Measurements from ENCODE around the gene ROBO1. TPM values are rescaled to one million over a fixed set of nuclear protein-coding genes. Genes with fewer than 3 reads are reported as not detected.

The ROBO1 gene
- polyA plus RNA-seq, 1 experiment, result 33.9 TPM

DNA sequence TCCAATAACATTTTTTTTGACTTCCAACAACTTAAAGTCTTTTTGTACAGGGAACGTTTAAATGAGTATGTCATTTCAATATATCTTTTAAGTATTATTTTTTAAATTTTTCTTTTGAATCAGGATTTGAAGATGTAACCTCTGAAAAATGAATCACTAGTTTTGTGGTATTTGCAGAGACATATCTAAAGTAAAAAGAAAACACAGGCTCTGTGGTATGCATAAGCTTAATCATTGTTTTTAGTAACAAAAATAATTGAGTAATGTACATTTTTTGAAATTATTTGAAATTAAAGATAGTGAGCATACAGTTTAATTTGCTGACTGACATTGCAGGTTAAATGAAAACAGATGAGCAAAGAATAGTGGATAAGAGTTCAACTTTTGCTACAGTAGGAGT lies 531.3 kb downstream of the ROBO1 start:
- Histone ChIP-seq H3K27me3 (ENCODE audit: control insufficient read depth, insufficient read depth, low read length) (no peaks in the 10 kb centered on the region), H3K36me3 (ENCODE audit: control insufficient read depth, insufficient read depth, low read length) (no peaks in the 10 kb centered on the region), H3K4me3 (ENCODE audit: low read depth, low read length) (no peak overlapping the region)
- ChIA-PET CTCF (no interaction called here), POLR2A (no interaction called here)
- TF ChIP-seq, protein P1, sequence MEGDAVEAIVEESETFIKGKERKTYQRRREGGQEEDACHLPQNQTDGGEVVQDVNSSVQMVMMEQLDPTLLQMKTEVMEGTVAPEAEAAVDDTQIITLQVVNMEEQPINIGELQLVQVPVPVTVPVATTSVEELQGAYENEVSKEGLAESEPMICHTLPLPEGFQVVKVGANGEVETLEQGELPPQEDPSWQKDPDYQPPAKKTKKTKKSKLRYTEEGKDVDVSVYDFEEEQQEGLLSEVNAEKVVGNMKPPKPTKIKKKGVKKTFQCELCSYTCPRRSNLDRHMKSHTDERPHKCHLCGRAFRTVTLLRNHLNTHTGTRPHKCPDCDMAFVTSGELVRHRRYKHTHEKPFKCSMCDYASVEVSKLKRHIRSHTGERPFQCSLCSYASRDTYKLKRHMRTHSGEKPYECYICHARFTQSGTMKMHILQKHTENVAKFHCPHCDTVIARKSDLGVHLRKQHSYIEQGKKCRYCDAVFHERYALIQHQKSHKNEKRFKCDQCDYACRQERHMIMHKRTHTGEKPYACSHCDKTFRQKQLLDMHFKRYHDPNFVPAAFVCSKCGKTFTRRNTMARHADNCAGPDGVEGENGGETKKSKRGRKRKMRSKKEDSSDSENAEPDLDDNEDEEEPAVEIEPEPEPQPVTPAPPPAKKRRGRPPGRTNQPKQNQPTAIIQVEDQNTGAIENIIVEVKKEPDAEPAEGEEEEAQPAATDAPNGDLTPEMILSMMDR (IDR thresholded peaks at IDR 0.05; ENCODE audit: insufficient read depth, low read depth, low read length), result no peak
- DNase-seq (ENCODE audit: low read depth), result no peak

DNA sequence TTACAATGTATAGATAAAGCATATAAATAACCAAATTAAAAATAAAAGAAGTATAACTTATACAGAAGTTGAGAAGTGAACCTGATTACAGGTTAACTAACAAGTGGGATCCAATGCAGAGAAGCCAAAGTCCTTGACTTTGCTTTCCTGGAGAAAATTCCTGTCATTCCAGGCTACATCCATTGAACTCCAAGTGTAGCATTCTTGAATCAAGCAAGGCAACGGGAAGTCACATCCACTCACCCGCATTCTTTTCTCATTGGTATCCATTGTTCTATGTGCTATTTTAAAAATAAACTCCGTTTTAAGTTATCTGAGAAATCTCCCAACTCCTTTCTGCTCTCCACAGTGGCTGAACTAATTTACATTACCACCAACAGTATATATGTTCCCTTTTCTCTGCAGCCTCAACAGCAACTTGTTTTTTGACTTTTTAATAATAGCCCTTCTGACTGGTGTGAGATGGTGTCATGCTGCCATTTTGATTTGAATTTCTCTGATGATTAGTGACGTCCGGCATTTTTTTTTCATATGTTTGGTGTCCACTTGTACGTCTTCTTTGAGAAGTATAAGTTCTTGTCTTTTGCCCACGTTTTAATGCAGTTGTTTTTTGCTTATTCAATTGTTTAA lies 534.3 kb downstream of the ROBO1 start:
- TF ChIP-seq, protein P1 (IDR thresholded peaks at IDR 0.05; ENCODE audit: insufficient read depth, low read depth, low read length), result no peak
- ChIA-PET CTCF (no interaction called here), POLR2A (no interaction called here)
- Histone ChIP-seq H3K4me3 (ENCODE audit: low read depth, low read length) (no peak overlapping the region), H3K36me3 (ENCODE audit: control insufficient read depth, insufficient read depth, low read length) (no peaks in the 10 kb centered on the region), H3K27me3 (ENCODE audit: control insufficient read depth, insufficient read depth, low read length) (no peaks in the 10 kb centered on the region)
- DNase-seq (ENCODE audit: low read depth), result no peak

DNA sequence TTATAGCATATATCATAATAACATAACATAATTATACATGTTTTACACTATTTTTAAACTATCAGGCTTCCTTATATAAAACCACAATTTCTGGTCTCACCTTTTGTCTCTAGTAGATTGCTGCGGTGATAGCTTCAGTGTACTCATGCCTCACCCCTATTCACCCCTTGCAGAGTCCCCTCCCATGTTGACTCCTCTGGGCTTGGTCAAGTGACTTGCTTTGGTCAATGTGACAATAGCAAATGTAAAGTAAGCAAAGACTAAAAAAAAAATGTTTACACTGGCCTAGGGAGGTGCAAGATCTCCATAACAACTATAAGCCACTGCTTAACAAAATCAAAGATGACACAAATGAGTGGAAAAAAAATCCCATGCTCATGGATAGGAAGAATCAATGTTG lies 537.5 kb downstream of the ROBO1 start:
- no peaks in the 10 kb centered on the region for H3K27me3 ChIP-seq (ENCODE audit: control insufficient read depth, insufficient read depth, low read length)
- no peaks in the 10 kb centered on the region for H3K36me3 ChIP-seq (ENCODE audit: control insufficient read depth, insufficient read depth, low read length)
- ChIA-PET POLR2A (no interaction called here), CTCF (interaction anchor here (1.2 kb wide), 1 partner anchor 132 kb away, joined by 3 read pairs; no protein-coding TSS in a partner anchor)
- no peak overlapping the region for H3K4me3 ChIP-seq (ENCODE audit: low read depth, low read length)
- TF ChIP-seq, protein P1 (IDR thresholded peaks at IDR 0.05; ENCODE audit: insufficient read depth, low read depth, low read length), result no peak
- DNase-seq (ENCODE audit: low read depth), result no peak

DNA sequence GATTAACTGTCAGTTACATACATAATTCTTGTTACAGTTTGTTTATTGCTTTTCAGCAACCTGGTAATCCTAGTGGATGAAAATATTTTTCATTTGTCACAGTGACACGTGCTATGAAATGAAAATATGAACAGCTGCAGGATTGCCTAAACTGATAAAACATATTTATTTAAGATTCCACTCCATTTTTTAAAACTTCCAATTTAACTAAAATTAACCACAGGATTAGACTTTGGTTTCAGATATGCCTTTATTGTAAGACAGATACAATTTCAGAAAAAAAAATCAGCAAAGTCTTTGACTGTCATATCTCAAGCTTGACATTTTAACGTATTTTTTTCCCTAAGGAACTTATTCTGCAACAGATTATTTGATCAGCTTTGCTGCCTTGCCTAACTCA lies 550.7 kb downstream of the ROBO1 start:
- no peak for DNase-seq (ENCODE audit: low read depth)
- POLR2A ChIA-PET, result no interaction called here
- Histone ChIP-seq H3K4me3 (ENCODE audit: low read depth, low read length) (no peak overlapping the region), H3K36me3 (ENCODE audit: control insufficient read depth, insufficient read depth, low read length) (no peaks in the 10 kb centered on the region), H3K27me3 (ENCODE audit: control insufficient read depth, insufficient read depth, low read length) (no peaks in the 10 kb centered on the region)
- CTCF ChIA-PET, result no interaction called here
- TF ChIP-seq, protein P1 (IDR thresholded peaks at IDR 0.05; ENCODE audit: insufficient read depth, low read depth, low read length), result no peak

DNA sequence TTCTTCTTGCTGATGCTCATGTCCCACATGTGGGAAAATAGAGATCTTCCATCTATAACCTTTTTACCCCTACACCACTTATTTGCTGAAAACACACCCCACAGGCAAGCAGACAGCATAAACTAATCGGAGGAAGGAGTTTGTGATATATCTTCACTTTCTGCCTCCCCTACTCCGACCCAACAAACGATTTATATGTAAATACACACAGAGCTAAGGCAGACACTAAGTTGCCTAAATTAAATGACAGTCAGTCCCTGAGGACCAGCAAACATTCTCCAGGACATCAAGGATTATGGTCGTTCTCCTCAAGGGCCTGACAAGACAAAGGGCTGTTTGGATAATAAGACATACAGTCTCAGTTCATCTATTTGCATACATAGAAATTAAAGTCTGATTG lies 552.5 kb downstream of the ROBO1 start:
- CTCF ChIA-PET, result no interaction called here
- no peak overlapping the region for H3K4me3 ChIP-seq (ENCODE audit: low read depth, low read length)
- no peak for DNase-seq (ENCODE audit: low read depth)
- POLR2A ChIA-PET, result no interaction called here
- TF ChIP-seq, protein P1 (IDR thresholded peaks at IDR 0.05; ENCODE audit: insufficient read depth, low read depth, low read length), result no peak
- no peaks in the 10 kb centered on the region for H3K27me3 ChIP-seq (ENCODE audit: control insufficient read depth, insufficient read depth, low read length)
- no peaks in the 10 kb centered on the region for H3K36me3 ChIP-seq (ENCODE audit: control insufficient read depth, insufficient read depth, low read length)

All from BJ (cell line).